ENCODE results near the gene SURF4. TPM values are rescaled to one million over a fixed set of nuclear protein-coding genes. Genes with fewer than 3 reads are reported as not detected.

SURF4 gene
- total and polyA plus RNA-seq, 2 of the 13 experiments (the other 11 are each of a cell fraction or from before 2014, with no cell fraction given) = 220 to 265 TPM

DNA sequence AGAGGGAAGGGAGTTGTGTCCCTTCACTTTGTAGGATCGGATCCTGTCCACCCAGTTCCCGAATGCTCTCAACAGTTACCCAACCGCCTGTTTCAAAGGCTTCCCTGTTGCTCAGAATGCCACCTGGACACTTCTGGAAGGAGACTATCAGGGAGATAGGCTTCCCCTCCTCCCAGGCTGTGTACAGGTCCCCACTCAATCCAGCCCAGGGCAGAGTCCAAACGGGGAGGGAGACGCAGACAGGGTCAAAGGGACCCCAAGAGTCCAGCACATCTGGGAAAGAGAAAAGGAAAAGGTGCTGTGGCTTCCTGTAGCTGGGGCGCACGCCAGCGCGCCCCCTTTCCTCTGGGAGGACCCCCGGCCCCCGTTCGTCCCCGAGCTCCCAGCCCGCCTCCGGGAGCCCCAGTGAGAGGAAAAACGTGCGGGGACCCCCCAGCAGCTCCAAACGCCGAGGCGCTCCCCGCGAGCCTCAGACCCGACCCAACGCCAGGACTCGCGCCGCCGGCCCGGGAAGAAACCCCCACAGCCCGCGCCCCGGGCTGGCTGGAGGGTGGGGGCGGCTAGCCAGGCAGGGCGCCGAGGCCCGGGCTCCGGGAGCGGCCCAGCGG, 640 bp downstream of the SURF4 start (continued):
- TF ChIP-seq HNRNPL (IDR thresholded peaks at IDR 0.05; ENCODE audit: low read depth, low read length) (no peak), ZNF441 (CRISPR knock-in tag; IDR thresholded peaks at IDR 0.05; ENCODE audit: borderline replicate concordance) (no peak), ZNF883 (CRISPR knock-in tag; IDR thresholded peaks at IDR 0.05; ENCODE audit: not compliant biosample characterization) (no peak), WIZ (CRISPR knock-in tag; IDR thresholded peaks at IDR 0.05) (no peak), ZFP37 (CRISPR knock-in tag; IDR thresholded peaks at IDR 0.05; ENCODE audit: borderline replicate concordance) (no peak), ZNF138 (CRISPR knock-in tag; IDR thresholded peaks at IDR 0.05; ENCODE audit: low read depth) (peak; percentile 86; the same call in 1 of the 2 replicates), ZNF317 (CRISPR knock-in tag; IDR thresholded peaks at IDR 0.05) (no peak), HMG20A (CRISPR knock-in tag; IDR thresholded peaks at IDR 0.05; ENCODE audit: borderline replicate concordance) (no peak), CEBPG (CRISPR knock-in tag; IDR thresholded peaks at IDR 0.05) (no peak), YEATS2 (CRISPR knock-in tag; IDR thresholded peaks at IDR 0.05; ENCODE audit: borderline replicate concordance) (no peak), ELF3 (CRISPR knock-in tag; IDR thresholded peaks at IDR 0.05) (no peak), GFI1 (CRISPR knock-in tag; IDR thresholded peaks at IDR 0.05; ENCODE audit: borderline replicate concordance) (no peak; the same call in 1 of the 2 replicates), GPN1 (CRISPR knock-in tag; IDR thresholded peaks at IDR 0.05; ENCODE audit: borderline replicate concordance) (no peak)
- TF ChIP-seq, protein P1, sequence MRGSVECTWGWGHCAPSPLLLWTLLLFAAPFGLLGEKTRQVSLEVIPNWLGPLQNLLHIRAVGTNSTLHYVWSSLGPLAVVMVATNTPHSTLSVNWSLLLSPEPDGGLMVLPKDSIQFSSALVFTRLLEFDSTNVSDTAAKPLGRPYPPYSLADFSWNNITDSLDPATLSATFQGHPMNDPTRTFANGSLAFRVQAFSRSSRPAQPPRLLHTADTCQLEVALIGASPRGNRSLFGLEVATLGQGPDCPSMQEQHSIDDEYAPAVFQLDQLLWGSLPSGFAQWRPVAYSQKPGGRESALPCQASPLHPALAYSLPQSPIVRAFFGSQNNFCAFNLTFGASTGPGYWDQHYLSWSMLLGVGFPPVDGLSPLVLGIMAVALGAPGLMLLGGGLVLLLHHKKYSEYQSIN (CRISPR knock-in tag; IDR thresholded peaks at IDR 0.05; ENCODE audit: borderline replicate concordance) = no peak
- TF ChIP-seq, protein P2, sequence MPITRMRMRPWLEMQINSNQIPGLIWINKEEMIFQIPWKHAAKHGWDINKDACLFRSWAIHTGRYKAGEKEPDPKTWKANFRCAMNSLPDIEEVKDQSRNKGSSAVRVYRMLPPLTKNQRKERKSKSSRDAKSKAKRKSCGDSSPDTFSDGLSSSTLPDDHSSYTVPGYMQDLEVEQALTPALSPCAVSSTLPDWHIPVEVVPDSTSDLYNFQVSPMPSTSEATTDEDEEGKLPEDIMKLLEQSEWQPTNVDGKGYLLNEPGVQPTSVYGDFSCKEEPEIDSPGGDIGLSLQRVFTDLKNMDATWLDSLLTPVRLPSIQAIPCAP (CRISPR knock-in tag; IDR thresholded peaks at IDR 0.05; ENCODE audit: low read depth) = no peak
- TF ChIP-seq, protein P3, sequence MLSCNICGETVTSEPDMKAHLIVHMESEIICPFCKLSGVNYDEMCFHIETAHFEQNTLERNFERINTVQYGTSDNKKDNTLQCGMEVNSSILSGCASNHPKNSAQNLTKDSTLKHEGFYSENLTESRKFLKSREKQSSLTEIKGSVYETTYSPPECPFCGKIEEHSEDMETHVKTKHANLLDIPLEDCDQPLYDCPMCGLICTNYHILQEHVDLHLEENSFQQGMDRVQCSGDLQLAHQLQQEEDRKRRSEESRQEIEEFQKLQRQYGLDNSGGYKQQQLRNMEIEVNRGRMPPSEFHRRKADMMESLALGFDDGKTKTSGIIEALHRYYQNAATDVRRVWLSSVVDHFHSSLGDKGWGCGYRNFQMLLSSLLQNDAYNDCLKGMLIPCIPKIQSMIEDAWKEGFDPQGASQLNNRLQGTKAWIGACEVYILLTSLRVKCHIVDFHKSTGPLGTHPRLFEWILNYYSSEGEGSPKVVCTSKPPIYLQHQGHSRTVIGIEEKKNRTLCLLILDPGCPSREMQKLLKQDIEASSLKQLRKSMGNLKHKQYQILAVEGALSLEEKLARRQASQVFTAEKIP (CRISPR knock-in tag; IDR thresholded peaks at IDR 0.05; ENCODE audit: borderline replicate concordance) = no peak
- TF ChIP-seq, protein P4, sequence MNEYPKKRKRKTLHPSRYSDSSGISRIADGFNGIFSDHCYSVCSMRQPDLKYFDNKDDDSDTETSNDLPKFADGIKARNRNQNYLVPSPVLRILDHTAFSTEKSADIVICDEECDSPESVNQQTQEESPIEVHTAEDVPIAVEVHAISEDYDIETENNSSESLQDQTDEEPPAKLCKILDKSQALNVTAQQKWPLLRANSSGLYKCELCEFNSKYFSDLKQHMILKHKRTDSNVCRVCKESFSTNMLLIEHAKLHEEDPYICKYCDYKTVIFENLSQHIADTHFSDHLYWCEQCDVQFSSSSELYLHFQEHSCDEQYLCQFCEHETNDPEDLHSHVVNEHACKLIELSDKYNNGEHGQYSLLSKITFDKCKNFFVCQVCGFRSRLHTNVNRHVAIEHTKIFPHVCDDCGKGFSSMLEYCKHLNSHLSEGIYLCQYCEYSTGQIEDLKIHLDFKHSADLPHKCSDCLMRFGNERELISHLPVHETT (CRISPR knock-in tag; conservative IDR thresholded peaks at IDR 0.05) = no peak
- TF ChIP-seq, protein P5, sequence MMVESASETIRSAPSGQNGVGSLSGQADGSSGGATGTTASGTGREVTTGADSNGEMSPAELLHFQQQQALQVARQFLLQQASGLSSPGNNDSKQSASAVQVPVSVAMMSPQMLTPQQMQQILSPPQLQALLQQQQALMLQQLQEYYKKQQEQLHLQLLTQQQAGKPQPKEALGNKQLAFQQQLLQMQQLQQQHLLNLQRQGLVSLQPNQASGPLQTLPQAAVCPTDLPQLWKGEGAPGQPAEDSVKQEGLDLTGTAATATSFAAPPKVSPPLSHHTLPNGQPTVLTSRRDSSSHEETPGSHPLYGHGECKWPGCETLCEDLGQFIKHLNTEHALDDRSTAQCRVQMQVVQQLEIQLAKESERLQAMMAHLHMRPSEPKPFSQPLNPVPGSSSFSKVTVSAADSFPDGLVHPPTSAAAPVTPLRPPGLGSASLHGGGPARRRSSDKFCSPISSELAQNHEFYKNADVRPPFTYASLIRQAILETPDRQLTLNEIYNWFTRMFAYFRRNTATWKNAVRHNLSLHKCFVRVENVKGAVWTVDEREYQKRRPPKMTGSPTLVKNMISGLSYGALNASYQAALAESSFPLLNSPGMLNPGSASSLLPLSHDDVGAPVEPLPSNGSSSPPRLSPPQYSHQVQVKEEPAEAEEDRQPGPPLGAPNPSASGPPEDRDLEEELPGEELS (CRISPR knock-in tag; IDR thresholded peaks at IDR 0.05) = no peak
- TF ChIP-seq, protein P6, sequence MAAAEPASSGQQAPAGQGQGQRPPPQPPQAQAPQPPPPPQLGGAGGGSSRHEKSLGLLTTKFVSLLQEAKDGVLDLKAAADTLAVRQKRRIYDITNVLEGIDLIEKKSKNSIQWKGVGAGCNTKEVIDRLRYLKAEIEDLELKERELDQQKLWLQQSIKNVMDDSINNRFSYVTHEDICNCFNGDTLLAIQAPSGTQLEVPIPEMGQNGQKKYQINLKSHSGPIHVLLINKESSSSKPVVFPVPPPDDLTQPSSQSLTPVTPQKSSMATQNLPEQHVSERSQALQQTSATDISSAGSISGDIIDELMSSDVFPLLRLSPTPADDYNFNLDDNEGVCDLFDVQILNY (CRISPR knock-in tag; conservative IDR thresholded peaks at IDR 0.05) = no peak
- TF ChIP-seq, protein P7, sequence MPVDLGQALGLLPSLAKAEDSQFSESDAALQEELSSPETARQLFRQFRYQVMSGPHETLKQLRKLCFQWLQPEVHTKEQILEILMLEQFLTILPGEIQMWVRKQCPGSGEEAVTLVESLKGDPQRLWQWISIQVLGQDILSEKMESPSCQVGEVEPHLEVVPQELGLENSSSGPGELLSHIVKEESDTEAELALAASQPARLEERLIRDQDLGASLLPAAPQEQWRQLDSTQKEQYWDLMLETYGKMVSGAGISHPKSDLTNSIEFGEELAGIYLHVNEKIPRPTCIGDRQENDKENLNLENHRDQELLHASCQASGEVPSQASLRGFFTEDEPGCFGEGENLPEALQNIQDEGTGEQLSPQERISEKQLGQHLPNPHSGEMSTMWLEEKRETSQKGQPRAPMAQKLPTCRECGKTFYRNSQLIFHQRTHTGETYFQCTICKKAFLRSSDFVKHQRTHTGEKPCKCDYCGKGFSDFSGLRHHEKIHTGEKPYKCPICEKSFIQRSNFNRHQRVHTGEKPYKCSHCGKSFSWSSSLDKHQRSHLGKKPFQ (CRISPR knock-in tag; IDR thresholded peaks at IDR 0.05; ENCODE audit: insufficient replicate concordance) = no peak
